GM21619 (cell line): ENCODE measurements around the gene PLAC8L1.

ENCODE experiments used
- ATAC-seq: cut with Tn5 transposase; IDR thresholded peaks from one replicate; pipeline ENCODE4 v1.9.1; 2021; ENCODE audit not compliant: unreplicated experiment

The PLAC8L1 gene

GRCh38 chr5:146047396-146047795 lies 58.0 kb downstream of the PLAC8L1 start:
- ATAC-seq: no peak

GRCh38 chr5:146043722-146044121 lies 61.7 kb downstream of the PLAC8L1 start:
- ATAC-seq: no peak

- no peak for ATAC-seq
These were observed 62.6 kb downstream of the PLAC8L1 start for GRCh38 chr5:146042628-146043279.

DNA sequence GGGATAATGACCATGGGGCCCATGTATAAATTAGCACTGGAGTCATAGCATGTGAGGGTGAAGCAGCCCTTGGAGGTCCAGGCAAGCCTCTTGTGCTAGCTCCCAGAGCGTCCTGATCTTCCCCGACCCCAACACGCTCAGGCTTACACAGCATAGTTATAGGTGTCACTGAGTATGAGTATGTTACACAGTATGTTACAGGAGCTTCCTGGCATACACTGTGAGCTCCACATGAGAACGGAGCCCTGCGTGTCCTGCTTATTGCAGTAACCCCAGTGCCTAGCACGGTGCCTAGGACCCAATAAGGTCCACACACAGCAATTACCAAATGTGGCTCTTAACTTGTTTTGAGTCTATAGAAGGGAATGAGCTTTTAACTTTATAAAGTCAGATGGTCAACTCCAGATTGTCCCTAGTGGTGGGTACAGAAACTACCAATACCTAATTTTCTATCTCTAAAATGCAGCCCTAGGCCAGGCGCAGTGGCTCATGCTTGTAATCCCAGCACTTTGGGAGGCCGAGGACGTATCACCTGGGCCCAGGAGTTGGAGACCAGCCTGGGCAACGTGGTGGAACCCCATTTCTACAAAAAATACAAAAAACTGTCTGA lies 64.1 kb downstream of the PLAC8L1 start:
- ATAC-seq: peak; percentile 75

GRCh38 chr5:146040527-146040926 lies 64.8 kb downstream of the PLAC8L1 start:
- no peak for ATAC-seq

GRCh38 chr5:146039420-146039819 lies 66.0 kb downstream of the PLAC8L1 start:
- ATAC-seq: no peak

GRCh38 chr5:146034605-146035004 lies 70.8 kb downstream of the PLAC8L1 start:
- no peak for ATAC-seq
